ENCODE data around the gene GEMIN7. TPM values are rescaled to one million over a fixed set of nuclear protein-coding genes. Genes with fewer than 3 reads are reported as not detected.

The GEMIN7 gene
- total and polyA plus RNA-seq, 2 of the 4 experiments (the other 2 are of a cell fraction): 27.2 to 53.0 TPM

DNA sequence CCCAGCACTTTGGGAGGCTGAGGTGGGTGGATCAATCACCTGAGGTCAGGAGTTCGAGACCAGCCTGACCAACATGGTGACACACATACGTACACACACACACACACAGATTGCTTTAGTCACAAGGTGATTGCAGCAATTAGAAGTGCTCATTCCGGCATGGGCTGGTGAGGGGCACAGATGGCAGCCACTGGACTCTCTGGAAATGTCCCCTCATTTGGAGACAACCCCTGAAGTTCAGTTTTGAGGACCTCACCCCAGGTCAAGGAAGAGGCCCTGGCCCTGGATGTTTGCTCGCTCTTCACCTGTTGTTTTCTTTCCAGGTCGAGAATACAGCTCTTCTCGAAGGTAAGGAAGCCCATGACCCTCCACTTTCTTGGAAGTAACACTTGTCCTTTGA lies 8.8 kb upstream of the GEMIN7 start:
- Histone ChIP-seq H2AK5ac (ENCODE audit: low read depth, low read length) (no peak overlapping the region), H3K9me3 (ENCODE audit: control insufficient read depth, insufficient read depth, low read length) (no peaks in the 10 kb centered on the region), H4K20me1 (ENCODE audit: insufficient read depth, low read length) (no peaks in the 10 kb centered on the region), H3K9ac (ENCODE audit: low read depth, low read length) (no peak overlapping the region), H3K23ac (ENCODE audit: low read depth, low read length) (no peak overlapping the region), H3K56ac (ENCODE audit: extremely low read depth, insufficient read depth, low read length) (no peak overlapping the region), H3K9me1 (ENCODE audit: insufficient read depth, low read length) (no peaks in the 10 kb centered on the region), H3K4me3 (ENCODE audit: insufficient read depth, low read depth, low read length) (no peak overlapping the region), H2BK15ac (ENCODE audit: low read depth, low read length) (no peak overlapping the region), H4K8ac (ENCODE audit: low read depth in 2 of 2, low read length in 2 of 2) (no peak overlapping the region), H2BK20ac (ENCODE audit: low read depth, low read length) (no peak overlapping the region), H3K4me1 (ENCODE audit: control insufficient read depth, insufficient read depth, low read length) (no peaks in the 10 kb centered on the region), H3K4me2 (ENCODE audit: low read depth, low read length) (no peak overlapping the region), H4K5ac (ENCODE audit: low read depth, low read length) (no peak overlapping the region), H3K18ac (ENCODE audit: low read depth, low read length) (no peak overlapping the region), H4K91ac (ENCODE audit: insufficient read depth, low read depth, low read length) (no peak overlapping the region), H3K36me3 (ENCODE audit: control insufficient read depth, insufficient read depth, low read length) (peaks cover 51% of the 10 kb centered on the region), H2AFZ (replicated peaks; ENCODE audit: low read length, poor library complexity) (no peak overlapping the region), H2BK120ac (ENCODE audit: low read depth, low read length) (no peak overlapping the region), H3K27me3 (ENCODE audit: control insufficient read depth, insufficient read depth, low read length) (no peaks in the 10 kb centered on the region), H3K14ac (replicated peaks; ENCODE audit: low read depth, low read length) (no peak overlapping the region), H3K4ac (ENCODE audit: low read depth, low read length) (no peak overlapping the region), H2BK5ac (ENCODE audit: low read depth, low read length, poor library complexity, severe bottlenecking) (no peak overlapping the region), H3K79me1 (ENCODE audit: low read depth in 1 of 2, low read length in 2 of 2) (peaks cover 4 to 11% of the 10 kb centered on the region in 2 experiments; a peak in 3 of 4 replicates), H2AK9ac (replicated peaks; ENCODE audit: low read depth, low read length, poor library complexity) (no peak overlapping the region), H3K27ac (ENCODE audit: insufficient read depth, low read length) (no peak overlapping the region)
- ChIA-PET CTCF (no interaction called here), POLR2A (ENCODE audit: unreplicated experiment) (no interaction called here)
- dilution Hi-C loops (cut with HindIII; ENCODE audit: low sequenced_read_pairs, unreplicated experiment): no loop called here
- DNase-seq: no peak
- intact Hi-C loops (cut with micrococcal nuclease): no loop called here
- in situ Hi-C loops (cut with MboI; ENCODE audit: low sequenced_read_pairs): no loop called here
- no peak for ATAC-seq (ENCODE audit: low read depth)
- WGBS, 2 experiments (ENCODE audit: extremely low coverage in 2 of 2, insufficient read length in 1 of 2): no CpG with 5 or more reads among the region's 6 CpGs
- TF ChIP-seq RCOR1 (IDR thresholded peaks at IDR 0.05; ENCODE audit: insufficient replicate concordance, low read length) (no peak), CHD1 (IDR thresholded peaks at IDR 0.05; ENCODE audit: low read depth, low read length) (no peak), MAFK (IDR thresholded peaks at IDR 0.05; ENCODE audit: low read depth, low read length) (no peak), BHLHE40 (IDR thresholded peaks at IDR 0.05; ENCODE audit: low read depth, low read length) (no peak), RAD21 (IDR thresholded peaks at IDR 0.05; ENCODE audit: low read length) (no peak), SMC3 (IDR thresholded peaks at IDR 0.05; ENCODE audit: low read depth, low read length) (no peak)
- TF ChIP-seq, protein P1, sequence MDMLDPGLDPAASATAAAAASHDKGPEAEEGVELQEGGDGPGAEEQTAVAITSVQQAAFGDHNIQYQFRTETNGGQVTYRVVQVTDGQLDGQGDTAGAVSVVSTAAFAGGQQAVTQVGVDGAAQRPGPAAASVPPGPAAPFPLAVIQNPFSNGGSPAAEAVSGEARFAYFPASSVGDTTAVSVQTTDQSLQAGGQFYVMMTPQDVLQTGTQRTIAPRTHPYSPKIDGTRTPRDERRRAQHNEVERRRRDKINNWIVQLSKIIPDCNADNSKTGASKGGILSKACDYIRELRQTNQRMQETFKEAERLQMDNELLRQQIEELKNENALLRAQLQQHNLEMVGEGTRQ (IDR thresholded peaks at IDR 0.05; ENCODE audit: low read depth, low read length): no peak
- BruUV-seq (replicated peaks): no TSS peak
